MV-4-11 (cell line): ENCODE measurements around the gene FAM240B.

Experiments used
- DNase-seq: peaks from one replicate; lab custom pipeline; 2025; lab: John Stamatoyannopoulos, UW

Gene FAM240B

GRCh38 chr9:38700695-38701094 lies 19.2 kb downstream of the FAM240B start:
- no peak for DNase-seq

GRCh38 chr9:38699337-38699736 lies 20.6 kb downstream of the FAM240B start:
- DNase-seq: no peak

- DNase-seq: no peak
Measured at GRCh38 chr9:38697776-38698300, 22.1 kb downstream of the FAM240B start.

- DNase-seq: no peak
Measured at GRCh38 chr9:38696999-38697398, 22.9 kb downstream of the FAM240B start.

GRCh38 chr9:38694676-38695075 lies 25.3 kb downstream of the FAM240B start:
- DNase-seq: no peak

- no peak for DNase-seq
Measured at GRCh38 chr9:38692707-38693106, 27.2 kb downstream of the FAM240B start.

- no peak for DNase-seq
Measured at GRCh38 chr9:38690574-38690973, 29.4 kb downstream of the FAM240B start.

- DNase-seq: no peak
Measured at GRCh38 chr9:38689678-38690077, 30.3 kb downstream of the FAM240B start.

GRCh38 chr9:38687992-38688391 lies 31.9 kb downstream of the FAM240B start:
- DNase-seq: no peak

GRCh38 chr9:38687389-38687842 lies 32.5 kb downstream of the FAM240B start:
- DNase-seq: no peak

GRCh38 chr9:38686933-38687332 lies 33.0 kb downstream of the FAM240B start:
- no peak for DNase-seq

- no peak for DNase-seq
Measured at GRCh38 chr9:38685535-38685934, 34.4 kb downstream of the FAM240B start.

GRCh38 chr9:38683336-38683735 lies 36.6 kb downstream of the FAM240B start:
- DNase-seq: no peak

GRCh38 chr9:38682713-38683112 lies 37.2 kb downstream of the FAM240B start:
- no peak for DNase-seq

- DNase-seq: no peak
Measured at GRCh38 chr9:38681747-38682227, 38.1 kb downstream of the FAM240B start.

GRCh38 chr9:38680837-38681445 lies 39.0 kb downstream of the FAM240B start:
- no peak for DNase-seq

GRCh38 chr9:38677660-38678303 lies 42.2 kb downstream of the FAM240B start:
- DNase-seq: no peak

- DNase-seq: no peak
Measured at GRCh38 chr9:38675831-38676230, 44.1 kb downstream of the FAM240B start.

- no peak for DNase-seq
Measured at GRCh38 chr9:38675211-38675610, 44.7 kb downstream of the FAM240B start.

- DNase-seq: no peak
Measured at GRCh38 chr9:38673399-38674193, 46.3 kb downstream of the FAM240B start.

GRCh38 chr9:38671748-38672147 lies 48.2 kb downstream of the FAM240B start:
- DNase-seq: no peak

- no peak for DNase-seq
Measured at GRCh38 chr9:38671372-38671731, 48.6 kb downstream of the FAM240B start.
